A673 (cell line): ENCODE measurements around the gene PITX1.

ENCODE experiments used
- CTCF ChIP-seq: fragments of 300-800, 200-600 bp; sonication (generic); conservative IDR thresholded peaks from 2 replicates; pipeline ENCODE4 v1.5.1; 2017; ENCODE audit warnings: low read depth, mild to moderate bottlenecking, antibody characterized with exemption, low read length, moderate library complexity, mixed read lengths
- EZH2 ChIP-seq: fragments of 200-600 bp; sonication (generic); IDR thresholded peaks from 2 replicates; pipeline ENCODE4 v1.6.1; 2017; ENCODE audit warnings: borderline replicate concordance, low read depth, mild to moderate bottlenecking, mixed read lengths, antibody characterized with exemption, low read length; ENCODE audit not compliant: poor library complexity, severe bottlenecking

DNA sequence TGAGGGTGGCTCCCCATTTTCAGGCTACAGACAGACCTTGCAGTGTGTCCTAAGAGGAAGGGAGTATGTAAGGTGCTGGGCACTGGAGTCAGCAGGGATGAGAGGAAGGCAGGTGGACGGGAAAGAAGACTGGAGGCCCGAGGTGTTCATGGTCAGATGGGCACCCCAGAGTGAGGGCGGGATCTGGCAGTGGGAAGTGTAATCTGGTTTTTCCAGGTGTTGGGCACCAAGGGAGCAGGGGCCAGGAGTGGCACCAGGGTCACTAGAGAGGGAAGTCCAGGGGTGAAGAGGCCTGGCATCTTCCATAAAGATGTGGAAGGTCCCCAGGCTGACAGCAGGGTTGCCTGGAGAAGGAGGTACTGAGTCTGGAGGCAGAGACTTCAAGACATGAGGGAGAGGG is 29.7 kb downstream of the PITX1 start:
- no peak for TF ChIP-seq CTCF
- no peak for TF ChIP-seq EZH2
